Neural progenitor cell (in vitro differentiated cells): ENCODE results near the gene PTPN22.

ENCODE experiments used
- CTCF ChIP-seq: fragments of 200-600 bp; sonication (generic); IDR thresholded peaks from 2 replicates; pipeline ENCODE4 v1.5.1; 2017; ENCODE audit warnings: antibody characterized with exemption, mild to moderate bottlenecking
- EZH2phosphoT487 ChIP-seq: fragments of 200-600 bp; sonication (generic); IDR thresholded peaks from 2 replicates; pipeline ENCODE4 v1.6.1; 2017; ENCODE audit warnings: antibody characterized with exemption

DNA sequence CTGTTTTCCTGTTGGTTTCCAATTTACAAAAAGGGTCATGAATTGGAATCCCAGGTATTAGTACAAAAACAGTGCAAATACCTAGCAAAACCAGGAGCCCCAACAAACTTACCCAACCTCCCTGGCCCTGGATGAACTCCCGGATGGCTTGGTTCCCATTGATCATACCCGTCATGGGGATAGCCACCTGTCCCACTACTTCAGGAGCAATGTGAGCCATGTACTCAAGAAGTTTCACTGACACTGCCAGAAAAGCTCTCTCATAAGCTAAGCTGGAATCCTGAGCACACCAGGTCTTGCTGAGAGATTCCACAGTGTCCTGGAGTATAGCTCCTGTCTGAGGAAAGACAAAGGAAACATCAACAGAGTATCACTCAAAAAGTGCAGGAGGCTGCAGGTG, 10.1 kb upstream of the PTPN22 start:
- TF ChIP-seq EZH2phosphoT487: no peak
- no peak for TF ChIP-seq CTCF
